Fibroblast of the conjunctiva (primary cell): ENCODE results near the gene NUMA1.

Experiments
- DNase-seq: peaks from one replicate; pipeline ENCODE4 v3.0.0-alpha.2; 2010; ENCODE audit warnings: low read depth

NUMA1 gene

GRCh38 chr11:71962428-71963038 lies 117.8 kb downstream of the NUMA1 start:
- DNase-seq, result peak; percentile 24

GRCh38 chr11:71955898-71956456 lies 124.4 kb downstream of the NUMA1 start:
- DNase-seq, result no peak
